HCT116 (cell line): ENCODE measurements around the gene MAPK7.

ENCODE experiments used
- ATF3 ChIP-seq: IDR thresholded peaks from 2 replicates; pipeline ENCODE4 v1.6.1; 2012
- CEBPB ChIP-seq: IDR thresholded peaks from 2 replicates; pipeline ENCODE4 v1.6.1; 2012; ENCODE audit warnings: low read depth
- CTCF ChIP-seq, 3 experiments: fragments of 200-600 bp in 1 of 3; sonication (generic) in 1 of 3; IDR thresholded peaks in 2 of 3; conservative IDR thresholded peaks in 1 of 3; 2 replicates each; pipeline ENCODE4 v1.5.1; 2012 to 2017; ENCODE audit warnings: low read depth in 2 of 3, low read length in 2 of 3, antibody characterized with exemption in 1 of 3, borderline replicate concordance in 1 of 3, control low read depth in 1 of 3, mild to moderate bottlenecking in 1 of 3, mixed read lengths in 1 of 3, mixed run types in 1 of 3, moderate library complexity in 1 of 3; ENCODE audit not compliant: insufficient read depth in 1 of 3
- ELF1 ChIP-seq: IDR thresholded peaks from 2 replicates; pipeline ENCODE4 v1.6.1; 2012; ENCODE audit warnings: low read depth, borderline replicate concordance
- EZH2 ChIP-seq: fragments of 200-600 bp; sonication (generic); IDR thresholded peaks from 2 replicates; pipeline ENCODE4 v1.6.1; 2017; ENCODE audit warnings: antibody characterized with exemption, mixed run types
- JUND ChIP-seq: IDR thresholded peaks from 2 replicates; pipeline ENCODE4 v1.6.1; 2012
- MAX ChIP-seq: IDR thresholded peaks from 2 replicates; pipeline ENCODE4 v1.6.1; 2012
- POLR2A ChIP-seq: IDR thresholded peaks from 2 replicates; pipeline ENCODE4 v1.7.0; 2011; ENCODE audit warnings: borderline replicate concordance; ENCODE audit not compliant: insufficient read depth, insufficient read length; ENCODE audit errors: extremely low read depth
- POLR2AphosphoS5 ChIP-seq: IDR thresholded peaks from 2 replicates; pipeline ENCODE4 v1.6.1; 2011; ENCODE audit warnings: mild to moderate bottlenecking, low read depth, low read length, moderate library complexity
- SIN3A ChIP-seq: IDR thresholded peaks from 2 replicates; pipeline ENCODE4 v1.6.1; 2012; ENCODE audit warnings: low read depth
- SP1 ChIP-seq: IDR thresholded peaks from 2 replicates; pipeline ENCODE4 v1.6.1; 2012; ENCODE audit warnings: low read depth
- YY1 ChIP-seq: IDR thresholded peaks from 2 replicates; pipeline ENCODE4 v1.6.1; 2011; ENCODE audit warnings: low read length, low read depth, moderate library complexity, mild to moderate bottlenecking; ENCODE audit not compliant: insufficient replicate concordance; ENCODE audit errors: extremely low read depth
- ZFX ChIP-seq: fragments of 450-650 bp; IDR thresholded peaks from 2 replicates; pipeline ENCODE4 v1.6.1; 2017

- no peak for TF ChIP-seq POLR2A
- no peak for TF ChIP-seq CTCF (IDR thresholded peaks at IDR 0.05 in 2 of 3, conservative IDR thresholded peaks at IDR 0.05 in 1 of 3; ENCODE audit: borderline replicate concordance in 1 of 3, insufficient read depth in 1 of 3, low read depth in 2 of 3, low read length in 2 of 3)
- TF ChIP-seq POLR2AphosphoS5 = no peak
- no peak for TF ChIP-seq SIN3A
- no peak for TF ChIP-seq ZFX
- TF ChIP-seq EZH2 = no peak
- no peak for TF ChIP-seq YY1
- TF ChIP-seq JUND = no peak
- no peak for TF ChIP-seq ATF3
- no peak for TF ChIP-seq ELF1
- no peak for TF ChIP-seq MAX
- TF ChIP-seq CEBPB = no peak
- TF ChIP-seq SP1 = no peak
Observed at GRCh38 chr17:19329136-19329535, 49.2 kb upstream of the MAPK7 start.
